ENCODE data around the gene SOWAHC. TPM values are rescaled to one million over a fixed set of nuclear protein-coding genes. Genes with fewer than 3 reads are reported as not detected.

Gene SOWAHC
- total and polyA plus RNA-seq, 2 donors (not counting 3 experiments of a cell fraction or from before 2014, with no cell fraction given) = 1.0 to 4.1 TPM

GRCh38 chr2:109594246-109594885 lies 19.8 kb upstream of the SOWAHC start:
- dilution Hi-C loops (cut with MboI; ENCODE audit: extremely low pct_ligation_motif_present, low sequenced_read_pairs) = no loop called here

More at GRCh38 chr2:109594246-109594885, 19.8 kb upstream of the SOWAHC start:
- H3K9ac ChIP-seq (replicated peaks; ENCODE audit: extremely low read depth, insufficient read depth, low read length) = no peak overlapping the region
- POLR2A ChIA-PET = no interaction called here
- H3K4me1 ChIP-seq (ENCODE audit: control insufficient read depth, extremely low read depth, insufficient read depth, low read length) = no peaks in the 10 kb centered on the region
- no peak overlapping the region for H3K4me3 ChIP-seq (replicated peaks in 1 of 3; ENCODE audit: insufficient read depth in 1 of 3, low read depth in 1 of 3, low read length in 3 of 3)
- no TSS peak for BruUV-seq (replicated peaks)
- H3K9me1 ChIP-seq (replicated peaks; ENCODE audit: control insufficient read depth, extremely low read depth, insufficient read depth, low read length) = no peaks in the 10 kb centered on the region
- intact Hi-C loops (cut with micrococcal nuclease) = no loop called here
- TF ChIP-seq JUN (IDR thresholded peaks at IDR 0.05; ENCODE audit: borderline replicate concordance, insufficient read depth, insufficient read length, low read depth) (no peak), POLR2A (IDR thresholded peaks at IDR 0.05; ENCODE audit: low read depth, low read length) (no peak), MAX (IDR thresholded peaks at IDR 0.05; ENCODE audit: insufficient read depth, insufficient read length) (no peak), CTCF (IDR thresholded peaks at IDR 0.05; ENCODE audit: extremely low read depth in 1 of 2, insufficient read depth in 1 of 2, low read depth in 1 of 2, low read length in 2 of 2) (no peak), POLR2AphosphoS5 (IDR thresholded peaks at IDR 0.05; ENCODE audit: insufficient read depth, low read depth, low read length) (no peak), MYC (IDR thresholded peaks at IDR 0.05; ENCODE audit: low read depth, low read length) (no peak), GATA2 (IDR thresholded peaks at IDR 0.05; ENCODE audit: insufficient read depth, insufficient read length, low read depth, low read length) (no peak), FOS (IDR thresholded peaks at IDR 0.05; ENCODE audit: borderline replicate concordance, insufficient read depth, low read length) (no peak), EZH2 (IDR thresholded peaks at IDR 0.05; ENCODE audit: borderline replicate concordance, low read depth, low read length, severe bottlenecking) (no peak)
- CTCF ChIA-PET = no interaction called here
- H3K9me3 ChIP-seq (replicated peaks; ENCODE audit: control insufficient read depth, insufficient read depth, low read length) = no peaks in the 10 kb centered on the region
- no peaks in the 10 kb centered on the region for H4K20me1 ChIP-seq (replicated peaks; ENCODE audit: control insufficient read depth, extremely low read depth, insufficient read depth, low read length)
- no peaks in the 10 kb centered on the region for H3K27me3 ChIP-seq (ENCODE audit: control insufficient read depth in 2 of 2, insufficient read depth in 2 of 2, low read length in 2 of 2)
- H3K27ac ChIP-seq (ENCODE audit: insufficient read depth, low read depth, low read length) = no peak overlapping the region
- H3K79me2 ChIP-seq (ENCODE audit: control insufficient read depth, insufficient read depth, low read length) = peaks cover 73% of the 10 kb centered on the region
- DNase-seq (ENCODE audit: low read depth, low spot score) (no peak), FAIRE-seq (no peak)
- H2AFZ ChIP-seq (ENCODE audit: low read depth, low read length) = no peak overlapping the region
- H3K4me2 ChIP-seq (ENCODE audit: insufficient read depth, low read length) = no peak overlapping the region
- peaks cover 2 to 5% of the 10 kb centered on the region in 2 experiments for H3K36me3 ChIP-seq (ENCODE audit: control insufficient read depth in 2 of 2, extremely low read depth in 1 of 2, insufficient read depth in 2 of 2, low read length in 2 of 2)

All from endothelial cell of umbilical vein (primary cell).